Measurements from ENCODE around the gene LIFR.

LIFR gene

DNA sequence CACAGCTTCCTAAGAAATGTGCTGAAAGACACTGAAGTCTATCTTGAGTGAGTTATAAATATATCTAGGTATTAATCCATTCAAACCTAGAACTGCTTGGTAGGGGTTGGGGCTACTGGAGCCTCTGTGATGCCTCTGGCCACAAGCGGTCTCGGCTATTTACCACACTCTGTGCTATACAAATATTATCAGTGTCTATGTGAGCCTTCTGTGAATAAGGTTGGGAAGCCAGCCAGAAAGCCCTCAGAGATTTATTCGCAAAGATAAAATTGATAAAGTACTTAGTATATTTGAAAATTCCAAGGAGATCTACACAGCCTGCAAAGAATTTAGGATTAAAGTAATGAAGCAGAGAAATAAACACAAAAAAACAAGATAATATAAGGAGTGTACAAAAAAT is 41.4 kb downstream of the LIFR start:
- H3K4me3 ChIP-seq (ENCODE audit: low read depth, low read length), result no peak overlapping the region
- H3K9me3 ChIP-seq, result no peaks in the 10 kb centered on the region
- no peak for TF ChIP-seq CTCF (IDR thresholded peaks at IDR 0.05; ENCODE audit: low read depth, low read length)
- no peak for DNase-seq
- peaks cover 32% of the 10 kb centered on the region for H3K36me3 ChIP-seq
- peaks cover 19% of the 10 kb centered on the region for H3K4me1 ChIP-seq
- no peaks in the 10 kb centered on the region; the same call in 1 of the 2 replicates for H3K27me3 ChIP-seq

DNA sequence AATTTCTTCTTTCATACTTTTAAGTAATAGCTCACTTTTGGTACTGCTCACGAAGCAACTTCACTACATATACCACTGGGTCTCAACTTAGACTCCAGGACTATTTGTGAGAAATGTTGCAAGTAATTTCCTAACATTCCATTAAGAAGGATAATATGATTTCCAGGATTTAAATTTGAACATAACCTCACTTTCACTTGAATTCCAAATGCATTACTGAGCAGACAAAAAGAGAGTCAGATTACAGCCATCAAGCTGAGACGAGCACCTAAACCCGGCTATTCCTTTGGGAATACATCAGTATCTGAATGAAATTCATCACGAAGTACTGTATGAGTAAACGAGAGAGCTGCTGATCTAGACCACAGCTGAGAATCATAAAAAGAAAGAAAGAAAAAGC is 47.3 kb downstream of the LIFR start:
- H3K27me3 ChIP-seq, result no peaks in the 10 kb centered on the region; the same call in 1 of the 2 replicates
- no peak for TF ChIP-seq CTCF (IDR thresholded peaks at IDR 0.05; ENCODE audit: low read depth, low read length)
- no peaks in the 10 kb centered on the region for H3K9me3 ChIP-seq
- peaks cover 28% of the 10 kb centered on the region for H3K36me3 ChIP-seq
- no peak overlapping the region for H3K4me3 ChIP-seq (ENCODE audit: low read depth, low read length)
- no peak for DNase-seq
- H3K4me1 ChIP-seq, result peaks cover 4% of the 10 kb centered on the region; the same call in 1 of the 2 replicates

- peaks cover 9% of the 10 kb centered on the region; the same call in 1 of the 2 replicates for H3K4me1 ChIP-seq
- peaks cover 21% of the 10 kb centered on the region for H3K36me3 ChIP-seq
- no peak for TF ChIP-seq CTCF (IDR thresholded peaks at IDR 0.05; ENCODE audit: low read depth, low read length)
- no peak overlapping the region for H3K4me3 ChIP-seq (ENCODE audit: low read depth, low read length)
- no peak for DNase-seq
- H3K27me3 ChIP-seq, result no peaks in the 10 kb centered on the region; the same call in 1 of the 2 replicates
- H3K9me3 ChIP-seq, result no peaks in the 10 kb centered on the region
Measured at GRCh38 chr5:38506302-38506701, 50.1 kb downstream of the LIFR start.

DNA sequence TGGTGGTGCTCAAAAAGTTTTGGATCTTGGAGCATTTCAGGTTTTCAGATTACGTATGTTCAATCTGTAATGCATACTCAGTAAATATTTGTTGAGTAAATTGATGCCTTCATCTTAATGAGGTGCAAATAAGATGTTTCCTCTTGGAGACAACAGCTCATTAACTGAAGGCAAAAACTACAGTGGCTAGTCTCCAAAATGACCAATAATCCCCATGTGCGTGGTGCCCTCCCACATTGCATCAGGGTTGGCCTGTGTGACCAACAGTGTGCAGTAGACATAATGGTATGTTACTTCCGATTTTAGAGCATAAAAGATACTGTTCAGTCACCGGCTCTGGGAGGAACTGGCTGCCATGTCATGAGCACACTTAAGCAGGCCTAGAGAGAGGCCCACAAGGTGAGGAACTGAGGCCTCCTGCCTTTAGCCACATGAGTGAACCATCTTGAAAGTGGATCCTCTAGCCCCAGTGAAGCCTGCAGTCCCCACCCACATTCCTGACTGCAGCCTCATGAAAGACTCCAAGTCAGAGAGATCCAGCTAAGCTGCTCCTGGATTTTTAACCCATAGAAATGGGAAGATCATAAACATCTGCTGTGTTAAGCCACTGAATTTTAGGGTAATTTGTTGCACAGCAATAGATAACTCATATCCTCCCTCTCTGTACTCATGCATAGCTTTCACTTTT is 55.7 kb downstream of the LIFR start:
- DNase-seq, result no peak
- no peak overlapping the region for H3K4me3 ChIP-seq (ENCODE audit: low read depth, low read length)

DNA sequence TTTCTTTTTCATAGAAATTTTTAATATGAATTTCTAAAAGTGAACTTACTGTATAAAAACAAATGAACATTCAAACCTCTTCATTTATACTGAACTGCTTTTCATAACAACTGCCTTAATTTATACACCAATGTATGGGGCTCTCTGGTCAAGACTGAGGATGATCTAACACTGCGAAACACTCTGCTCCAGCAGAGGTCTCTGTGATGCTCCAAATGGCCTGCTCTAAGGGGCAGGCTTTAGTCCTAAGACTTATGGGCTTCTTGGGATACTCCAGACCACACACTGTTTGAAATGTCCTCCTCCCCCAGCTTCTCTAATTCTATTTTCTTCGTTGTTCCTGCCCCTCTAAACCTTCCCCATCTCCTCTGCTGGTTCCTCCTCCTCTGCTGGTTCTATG is 58.5 kb downstream of the LIFR start:
- DNase-seq, result peak; percentile 25

More for the DNA sequence above, 55.7 kb downstream of the LIFR start:
- no peaks in the 10 kb centered on the region for H3K9me3 ChIP-seq
- TF ChIP-seq CTCF (IDR thresholded peaks at IDR 0.05; ENCODE audit: low read depth, low read length), result no peak
- H3K36me3 ChIP-seq, result peaks cover 10% of the 10 kb centered on the region
- H3K27me3 ChIP-seq, result no peaks in the 10 kb centered on the region
- peaks cover 6% of the 10 kb centered on the region; the same call in 1 of the 2 replicates for H3K4me1 ChIP-seq

More for the DNA sequence above, 58.5 kb downstream of the LIFR start:
- H3K9me3 ChIP-seq, result no peaks in the 10 kb centered on the region
- no peaks in the 10 kb centered on the region for H3K27me3 ChIP-seq
- peaks cover 1% of the 10 kb centered on the region for H3K36me3 ChIP-seq
- H3K4me1 ChIP-seq, result no peaks in the 10 kb centered on the region; the same call in 1 of the 2 replicates
- TF ChIP-seq CTCF (IDR thresholded peaks at IDR 0.05; ENCODE audit: low read depth, low read length), result peak; percentile 51
- no peak overlapping the region for H3K4me3 ChIP-seq (ENCODE audit: low read depth, low read length)

Measured in BE2C (cell line).